NT2/D1 (cell line): ENCODE results near the gene DSCAM.
A peak's percentile ranks its signal among the peaks of the same experiment; 100 is the strongest.

Source experiments
- DNase-seq: peaks from one replicate; pipeline ENCODE4 v3.0.0-alpha.2; 2011; ENCODE audit warnings: low read depth, low spot score
- H3K27me3 ChIP-seq: 2 replicates; pipeline ENCODE4 v1.6.0; 2011; ENCODE audit warnings: mild to moderate bottlenecking; ENCODE audit not compliant: insufficient read length, insufficient read depth
- H3K36me3 ChIP-seq: 2 replicates; pipeline ENCODE4 v1.6.1; 2011; ENCODE audit warnings: mild to moderate bottlenecking, low read length, mixed read lengths; ENCODE audit not compliant: insufficient read depth, insufficient read length
- H3K4me1 ChIP-seq: 2 replicates; pipeline ENCODE4 v1.5.1; 2011; ENCODE audit not compliant: insufficient read depth, insufficient read length
- H3K4me3 ChIP-seq: 2 replicates; pipeline ENCODE4 v1.5.1; 2011; ENCODE audit warnings: low read depth; ENCODE audit not compliant: insufficient read length
- H3K9ac ChIP-seq: 2 replicates; pipeline ENCODE4 v1.6.0; 2011; ENCODE audit warnings: low read depth; ENCODE audit not compliant: insufficient read length
- H3K9me3 ChIP-seq: 2 replicates; pipeline ENCODE4 v1.5.1; 2011; ENCODE audit warnings: mild to moderate bottlenecking, low read length; ENCODE audit not compliant: insufficient read depth
- SUZ12 ChIP-seq: IDR thresholded peaks from 2 replicates; pipeline ENCODE4 v1.6.1; 2011; ENCODE audit not compliant: insufficient read length, insufficient read depth; ENCODE audit errors: extremely low read depth
- YY1 ChIP-seq: IDR thresholded peaks from 2 replicates; pipeline ENCODE4 v1.6.1; 2011; ENCODE audit not compliant: insufficient read length, insufficient read depth
- ZNF274 ChIP-seq: IDR thresholded peaks from 2 replicates; pipeline ENCODE4 v1.6.1; 2011; ENCODE audit warnings: mild to moderate bottlenecking, low read depth, low read length

Gene DSCAM

GRCh38 chr21:40151611-40152010 lies 695.3 kb downstream of the DSCAM start:
- no peaks in the 10 kb centered on the region for H3K36me3 ChIP-seq
- no peaks in the 10 kb centered on the region for H3K27me3 ChIP-seq
- no peak for DNase-seq
- no peak overlapping the region for H3K9ac ChIP-seq
- no peak for TF ChIP-seq YY1
- no peak for TF ChIP-seq SUZ12
- no peak for TF ChIP-seq ZNF274
- no peak overlapping the region for H3K4me3 ChIP-seq
- no peaks in the 10 kb centered on the region for H3K9me3 ChIP-seq
- H3K4me1 ChIP-seq = no peaks in the 10 kb centered on the region

- H3K27me3 ChIP-seq = no peaks in the 10 kb centered on the region
- H3K4me3 ChIP-seq = no peak overlapping the region
- no peak for DNase-seq
- no peaks in the 10 kb centered on the region for H3K36me3 ChIP-seq
- H3K4me1 ChIP-seq = peaks cover 3% of the 10 kb centered on the region
- TF ChIP-seq ZNF274 (no peak), YY1 (no peak), SUZ12 (no peak)
- H3K9ac ChIP-seq = no peak overlapping the region
- H3K9me3 ChIP-seq = no peaks in the 10 kb centered on the region; the same call in 1 of the 2 replicates
Observed at GRCh38 chr21:40146216-40146837, 700.6 kb downstream of the DSCAM start.

- no peak overlapping the region for H3K4me3 ChIP-seq
- H3K27me3 ChIP-seq = no peaks in the 10 kb centered on the region
- H3K9me3 ChIP-seq = no peaks in the 10 kb centered on the region; the same call in 1 of the 2 replicates
- no peak for TF ChIP-seq YY1
- no peak for TF ChIP-seq ZNF274
- no peak for TF ChIP-seq SUZ12
- peak; percentile 57 for DNase-seq
- H3K36me3 ChIP-seq = no peaks in the 10 kb centered on the region
- H3K4me1 ChIP-seq = peaks cover 3% of the 10 kb centered on the region
- no peak overlapping the region for H3K9ac ChIP-seq
Observed at GRCh38 chr21:40143822-40144525, 703.0 kb downstream of the DSCAM start.

GRCh38 chr21:40141621-40142020 lies 705.3 kb downstream of the DSCAM start:
- Histone ChIP-seq H3K9ac (no peak overlapping the region), H3K9me3 (no peaks in the 10 kb centered on the region; the same call in 1 of the 2 replicates), H3K36me3 (no peaks in the 10 kb centered on the region), H3K27me3 (no peaks in the 10 kb centered on the region), H3K4me3 (no peak overlapping the region), H3K4me1 (peaks cover 3% of the 10 kb centered on the region)
- no peak for DNase-seq
- no peak for TF ChIP-seq ZNF274
- no peak for TF ChIP-seq YY1
- TF ChIP-seq SUZ12 = no peak

- peaks cover 3% of the 10 kb centered on the region for H3K4me1 ChIP-seq
- no peaks in the 10 kb centered on the region; the same call in 1 of the 2 replicates for H3K9me3 ChIP-seq
- no peak for DNase-seq
- no peak overlapping the region for H3K9ac ChIP-seq
- H3K36me3 ChIP-seq = no peaks in the 10 kb centered on the region
- H3K4me3 ChIP-seq = no peak overlapping the region
- no peaks in the 10 kb centered on the region for H3K27me3 ChIP-seq
- TF ChIP-seq ZNF274 (no peak), SUZ12 (no peak), YY1 (no peak)
Observed at GRCh38 chr21:40140675-40141074, 706.3 kb downstream of the DSCAM start.

- DNase-seq = no peak
- H3K4me3 ChIP-seq = no peak overlapping the region
- H3K9me3 ChIP-seq = no peaks in the 10 kb centered on the region
- H3K9ac ChIP-seq = no peak overlapping the region
- TF ChIP-seq ZNF274 (no peak), SUZ12 (no peak), YY1 (no peak)
- peaks cover under 1% of the 10 kb centered on the region for H3K4me1 ChIP-seq
- no peaks in the 10 kb centered on the region for H3K36me3 ChIP-seq
- no peaks in the 10 kb centered on the region for H3K27me3 ChIP-seq
Observed at GRCh38 chr21:40139636-40140035, 707.3 kb downstream of the DSCAM start.

GRCh38 chr21:40136571-40136970 lies 710.4 kb downstream of the DSCAM start:
- TF ChIP-seq ZNF274 (no peak), SUZ12 (no peak), YY1 (no peak)
- Histone ChIP-seq H3K9ac (no peak overlapping the region), H3K4me1 (no peaks in the 10 kb centered on the region), H3K27me3 (no peaks in the 10 kb centered on the region), H3K4me3 (no peak overlapping the region), H3K36me3 (no peaks in the 10 kb centered on the region), H3K9me3 (no peaks in the 10 kb centered on the region)
- no peak for DNase-seq
